Measurements from ENCODE around the gene NRXN3. TPM values are rescaled to one million over a fixed set of nuclear protein-coding genes. Genes with fewer than 3 reads are reported as not detected.

Gene NRXN3
- polyA plus RNA-seq, 1 donor (not counting 4 experiments of a cell fraction or from before 2014, with no cell fraction given), result 0.89 TPM

GRCh38 chr14:79834868-79835267 lies 1664.7 kb downstream of the NRXN3 start:
- H2AFZ ChIP-seq (ENCODE audit: control insufficient read depth, low read length), result no peak overlapping the region
- no peaks in the 10 kb centered on the region for H3K79me2 ChIP-seq (ENCODE audit: control insufficient read depth, insufficient read depth, low read length)
- no peak overlapping the region for H3K27ac ChIP-seq (ENCODE audit: control insufficient read depth, insufficient read depth, low read length)
- H3K9me3 ChIP-seq (ENCODE audit: control insufficient read depth, low read depth, low read length), result no peaks in the 10 kb centered on the region
- H3K27me3 ChIP-seq (ENCODE audit: control insufficient read depth, extremely low read depth, insufficient read depth, low read length), result no peaks in the 10 kb centered on the region
- H3K9ac ChIP-seq (ENCODE audit: control insufficient read depth, extremely low read depth, insufficient read depth, low read length), result no peak overlapping the region
- no peak overlapping the region for H3K4me3 ChIP-seq (ENCODE audit: control insufficient read depth in 2 of 3, extremely low read depth in 1 of 3, insufficient read depth in 2 of 3, low read depth in 1 of 3, low read length in 3 of 3)
- H3K4me1 ChIP-seq (ENCODE audit: control insufficient read depth, extremely low read depth, insufficient read depth, low read length), result peaks cover 2% of the 10 kb centered on the region
- DNase-seq (ENCODE audit: low read depth, low spot score) (no peak), FAIRE-seq (no peak)
- H3K4me2 ChIP-seq (ENCODE audit: control insufficient read depth, extremely low read depth, insufficient read depth, low read depth, low read length), result no peak overlapping the region
- dilution Hi-C loops (cut with MboI; ENCODE audit: extremely low pct_ligation_motif_present, low sequenced_read_pairs), result no loop called here
- H3K36me3 ChIP-seq (ENCODE audit: control insufficient read depth in 2 of 2, extremely low read depth in 1 of 2, insufficient read depth in 2 of 2, low read length in 2 of 2), result no peaks in the 10 kb centered on the region
- no peaks in the 10 kb centered on the region for H4K20me1 ChIP-seq (ENCODE audit: control insufficient read depth, extremely low read depth, insufficient read depth, low read length)
- TF ChIP-seq EZH2 (IDR thresholded peaks at IDR 0.05; ENCODE audit: low read length) (no peak), CTCF (optimal IDR thresholded peaks at IDR 0.05 in 1 of 3, IDR thresholded peaks at IDR 0.05 in 1 of 3, conservative IDR thresholded peaks at IDR 0.05 in 1 of 3; ENCODE audit: extremely low read depth in 1 of 3, insufficient read depth in 2 of 3, low read length in 3 of 3) (no peak)
- H3K9me1 ChIP-seq (ENCODE audit: control insufficient read depth, extremely low read depth, insufficient read depth, low read length), result no peaks in the 10 kb centered on the region

- Histone ChIP-seq H3K4me3 (ENCODE audit: control insufficient read depth in 2 of 3, extremely low read depth in 1 of 3, insufficient read depth in 2 of 3, low read depth in 1 of 3, low read length in 3 of 3) (no peak overlapping the region), H2AFZ (ENCODE audit: control insufficient read depth, low read length) (no peak overlapping the region), H3K9ac (ENCODE audit: control insufficient read depth, extremely low read depth, insufficient read depth, low read length) (no peak overlapping the region), H3K27ac (ENCODE audit: control insufficient read depth, insufficient read depth, low read length) (no peak overlapping the region), H3K27me3 (ENCODE audit: control insufficient read depth, extremely low read depth, insufficient read depth, low read length) (no peaks in the 10 kb centered on the region), H3K4me1 (ENCODE audit: control insufficient read depth, extremely low read depth, insufficient read depth, low read length) (no peaks in the 10 kb centered on the region), H3K36me3 (ENCODE audit: control insufficient read depth in 2 of 2, extremely low read depth in 1 of 2, insufficient read depth in 2 of 2, low read length in 2 of 2) (no peaks in the 10 kb centered on the region), H3K79me2 (ENCODE audit: control insufficient read depth, insufficient read depth, low read length) (no peaks in the 10 kb centered on the region), H4K20me1 (ENCODE audit: control insufficient read depth, extremely low read depth, insufficient read depth, low read length) (no peaks in the 10 kb centered on the region), H3K9me1 (ENCODE audit: control insufficient read depth, extremely low read depth, insufficient read depth, low read length) (no peaks in the 10 kb centered on the region), H3K4me2 (ENCODE audit: control insufficient read depth, extremely low read depth, insufficient read depth, low read depth, low read length) (no peak overlapping the region), H3K9me3 (ENCODE audit: control insufficient read depth, low read depth, low read length) (no peaks in the 10 kb centered on the region)
- dilution Hi-C loops (cut with MboI; ENCODE audit: extremely low pct_ligation_motif_present, low sequenced_read_pairs), result no loop called here
- TF ChIP-seq CTCF (optimal IDR thresholded peaks at IDR 0.05 in 1 of 3, IDR thresholded peaks at IDR 0.05 in 1 of 3, conservative IDR thresholded peaks at IDR 0.05 in 1 of 3; ENCODE audit: extremely low read depth in 1 of 3, insufficient read depth in 2 of 3, low read length in 3 of 3), result no peak
- no peak for TF ChIP-seq EZH2 (IDR thresholded peaks at IDR 0.05; ENCODE audit: low read length)
- FAIRE-seq (no peak), DNase-seq (ENCODE audit: low read depth, low spot score) (no peak)
These were observed 1666.4 kb downstream of the NRXN3 start for GRCh38 chr14:79836577-79836976.
